NCI-H2171 (cell line): ENCODE results near the gene NFIA.
"Not testable (repeated sequence)": the region's sequence is repeated elsewhere in the genome, so short reads cannot be mapped to it uniquely, and the experiment has no call there.

Experiments used
- DNase-seq: peaks from one replicate; lab custom pipeline; 2025; lab: John Stamatoyannopoulos, UW

Gene NFIA

GRCh38 chr1:61453111-61453961, 371.0 kb downstream of the NFIA start:
- peak; percentile 54 for DNase-seq

- DNase-seq, result no peak
Measured at GRCh38 chr1:61455400-61455799, 373.0 kb downstream of the NFIA start.

GRCh38 chr1:61457526-61458040, 375.2 kb downstream of the NFIA start:
- DNase-seq, result no peak

GRCh38 chr1:61459345-61459744, 377.0 kb downstream of the NFIA start:
- no peak for DNase-seq

- DNase-seq, result no peak
Measured at GRCh38 chr1:61460191-61460590, 377.8 kb downstream of the NFIA start.

GRCh38 chr1:61461406-61462384, 379.3 kb downstream of the NFIA start:
- DNase-seq, result no peak

GRCh38 chr1:61462628-61463027, 380.3 kb downstream of the NFIA start:
- no peak for DNase-seq

GRCh38 chr1:61463220-61463619, 380.9 kb downstream of the NFIA start:
- no peak for DNase-seq

- DNase-seq, result not testable (repeated sequence)
Measured at GRCh38 chr1:61467836-61468235, 385.5 kb downstream of the NFIA start.

- no peak for DNase-seq
Measured at GRCh38 chr1:61469365-61469764, 387.0 kb downstream of the NFIA start.

GRCh38 chr1:61472876-61473275, 390.5 kb downstream of the NFIA start:
- DNase-seq, result no peak

- DNase-seq, result no peak
Measured at GRCh38 chr1:61474269-61474817, 392.0 kb downstream of the NFIA start.

GRCh38 chr1:61474963-61475362, 392.6 kb downstream of the NFIA start:
- no peak for DNase-seq

- DNase-seq, result no peak
Measured at GRCh38 chr1:61477301-61477700, 394.9 kb downstream of the NFIA start.

GRCh38 chr1:61480273-61480935, 398.0 kb downstream of the NFIA start:
- DNase-seq, result no peak

GRCh38 chr1:61481315-61481715, 399.0 kb downstream of the NFIA start:
- DNase-seq, result no peak

GRCh38 chr1:61482170-61482734, 399.9 kb downstream of the NFIA start:
- DNase-seq, result no peak

- DNase-seq, result no peak
Measured at GRCh38 chr1:61486783-61487536, 404.6 kb downstream of the NFIA start.

- no peak for DNase-seq
Measured at GRCh38 chr1:61487801-61488200, 405.4 kb downstream of the NFIA start.

GRCh38 chr1:61490924-61491323, 408.6 kb downstream of the NFIA start:
- no peak for DNase-seq

GRCh38 chr1:61491497-61491896, 409.1 kb downstream of the NFIA start:
- no peak for DNase-seq
